ENCODE data around the gene ZNF664. TPM values are rescaled to one million over a fixed set of nuclear protein-coding genes. Genes with fewer than 3 reads are reported as not detected.

ZNF664 gene
- total RNA-seq, 2 donors from 2014 or later = 124 TPM

DNA sequence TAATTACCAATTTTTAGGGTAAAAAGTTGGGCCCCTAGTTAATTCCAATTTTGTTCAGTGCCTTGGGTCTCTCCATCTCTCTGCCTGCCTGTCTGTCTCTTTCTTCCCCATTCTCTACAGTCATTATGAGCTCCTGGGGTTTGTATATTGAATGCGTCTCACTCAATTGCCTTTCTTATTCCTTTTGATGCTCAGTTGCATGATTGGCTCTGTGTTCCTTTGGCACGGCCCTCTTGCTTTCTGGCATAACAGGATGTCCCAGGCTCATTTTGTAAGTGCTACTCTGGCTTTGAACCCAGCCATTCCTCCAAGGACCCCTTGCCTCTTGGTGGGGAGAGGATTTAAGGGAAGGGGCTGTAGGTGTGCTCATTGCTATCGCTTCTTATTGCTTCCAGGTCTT, 35.6 kb downstream of the ZNF664 start:
- Histone ChIP-seq H3K9me3 (no peaks in the 10 kb centered on the region), H3K27ac (no peak overlapping the region)

DNA sequence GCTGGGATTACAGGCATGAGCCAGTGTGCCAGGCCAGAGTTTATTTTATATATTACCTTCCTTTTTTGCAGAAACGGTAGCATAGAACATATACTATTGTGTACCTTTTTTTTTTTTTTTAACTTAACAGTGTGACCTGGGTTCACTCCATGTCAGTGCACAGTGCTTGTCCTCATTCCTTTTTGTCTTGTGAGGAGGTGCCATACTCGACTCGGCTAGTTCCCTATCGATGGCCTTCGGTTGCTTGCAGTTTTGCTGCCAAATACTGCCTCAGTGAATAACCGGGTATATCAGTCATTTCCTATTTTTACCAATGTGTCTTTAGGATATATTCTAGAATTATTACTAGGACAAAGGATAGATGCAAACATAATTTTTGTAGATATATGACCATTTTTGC, 36.8 kb downstream of the ZNF664 start:
- no peaks in the 10 kb centered on the region for H3K36me3 ChIP-seq

More for the DNA sequence above, 35.6 kb downstream of the ZNF664 start:
- TF ChIP-seq, protein P1, sequence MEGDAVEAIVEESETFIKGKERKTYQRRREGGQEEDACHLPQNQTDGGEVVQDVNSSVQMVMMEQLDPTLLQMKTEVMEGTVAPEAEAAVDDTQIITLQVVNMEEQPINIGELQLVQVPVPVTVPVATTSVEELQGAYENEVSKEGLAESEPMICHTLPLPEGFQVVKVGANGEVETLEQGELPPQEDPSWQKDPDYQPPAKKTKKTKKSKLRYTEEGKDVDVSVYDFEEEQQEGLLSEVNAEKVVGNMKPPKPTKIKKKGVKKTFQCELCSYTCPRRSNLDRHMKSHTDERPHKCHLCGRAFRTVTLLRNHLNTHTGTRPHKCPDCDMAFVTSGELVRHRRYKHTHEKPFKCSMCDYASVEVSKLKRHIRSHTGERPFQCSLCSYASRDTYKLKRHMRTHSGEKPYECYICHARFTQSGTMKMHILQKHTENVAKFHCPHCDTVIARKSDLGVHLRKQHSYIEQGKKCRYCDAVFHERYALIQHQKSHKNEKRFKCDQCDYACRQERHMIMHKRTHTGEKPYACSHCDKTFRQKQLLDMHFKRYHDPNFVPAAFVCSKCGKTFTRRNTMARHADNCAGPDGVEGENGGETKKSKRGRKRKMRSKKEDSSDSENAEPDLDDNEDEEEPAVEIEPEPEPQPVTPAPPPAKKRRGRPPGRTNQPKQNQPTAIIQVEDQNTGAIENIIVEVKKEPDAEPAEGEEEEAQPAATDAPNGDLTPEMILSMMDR (IDR thresholded peaks at IDR 0.05) = no peak
- H3K4me3 ChIP-seq = no peak overlapping the region
- no peaks in the 10 kb centered on the region for H3K36me3 ChIP-seq
- intact Hi-C loops (cut with DNase I) = no loop called here
- no peak for DNase-seq
- H3K27me3 ChIP-seq = no peaks in the 10 kb centered on the region
- H3K9ac ChIP-seq (ENCODE audit: low read depth in 2 of 2, low read length in 2 of 2) = no peak overlapping the region
- no peaks in the 10 kb centered on the region for H3K4me1 ChIP-seq

DNA sequence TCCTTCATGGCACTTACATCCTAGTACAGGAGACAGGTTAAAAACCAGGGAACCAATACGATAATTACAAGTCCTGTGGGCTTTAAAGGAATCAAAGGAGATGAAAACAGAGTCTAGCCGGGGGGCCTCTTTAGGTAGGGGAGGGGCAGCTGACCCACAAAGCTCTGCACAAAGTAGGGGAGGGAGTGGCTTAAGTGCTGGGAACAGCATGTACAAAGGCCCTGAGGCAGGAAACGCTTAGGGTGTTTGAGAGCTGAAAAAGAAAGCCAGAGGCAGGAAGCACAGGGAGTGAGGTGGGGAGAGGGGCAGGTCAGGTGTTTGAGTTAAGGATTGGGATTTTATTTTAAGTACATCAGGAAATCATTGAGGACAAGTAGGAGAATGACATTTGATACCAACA, 37.7 kb downstream of the ZNF664 start:
- intact Hi-C loops (cut with DNase I) = no loop called here
- TF ChIP-seq, protein P1 (IDR thresholded peaks at IDR 0.05) = no peak
- H3K27ac ChIP-seq = no peak overlapping the region
- H3K4me1 ChIP-seq = no peaks in the 10 kb centered on the region
- no peaks in the 10 kb centered on the region for H3K27me3 ChIP-seq
- no peak overlapping the region for H3K9ac ChIP-seq (ENCODE audit: low read depth in 2 of 2, low read length in 2 of 2)
- H3K9me3 ChIP-seq = no peaks in the 10 kb centered on the region
- no peak overlapping the region for H3K4me3 ChIP-seq
- no peak for DNase-seq
- no peaks in the 10 kb centered on the region for H3K36me3 ChIP-seq

More for the DNA sequence above, 36.8 kb downstream of the ZNF664 start:
- DNase-seq = no peak
- intact Hi-C loops (cut with DNase I) = no loop called here
- Histone ChIP-seq H3K4me1 (no peaks in the 10 kb centered on the region), H3K27me3 (no peaks in the 10 kb centered on the region), H3K9me3 (no peaks in the 10 kb centered on the region), H3K9ac (ENCODE audit: low read depth in 2 of 2, low read length in 2 of 2) (no peak overlapping the region), H3K27ac (no peak overlapping the region), H3K4me3 (no peak overlapping the region)
- TF ChIP-seq, protein P1 (IDR thresholded peaks at IDR 0.05) = no peak

DNA sequence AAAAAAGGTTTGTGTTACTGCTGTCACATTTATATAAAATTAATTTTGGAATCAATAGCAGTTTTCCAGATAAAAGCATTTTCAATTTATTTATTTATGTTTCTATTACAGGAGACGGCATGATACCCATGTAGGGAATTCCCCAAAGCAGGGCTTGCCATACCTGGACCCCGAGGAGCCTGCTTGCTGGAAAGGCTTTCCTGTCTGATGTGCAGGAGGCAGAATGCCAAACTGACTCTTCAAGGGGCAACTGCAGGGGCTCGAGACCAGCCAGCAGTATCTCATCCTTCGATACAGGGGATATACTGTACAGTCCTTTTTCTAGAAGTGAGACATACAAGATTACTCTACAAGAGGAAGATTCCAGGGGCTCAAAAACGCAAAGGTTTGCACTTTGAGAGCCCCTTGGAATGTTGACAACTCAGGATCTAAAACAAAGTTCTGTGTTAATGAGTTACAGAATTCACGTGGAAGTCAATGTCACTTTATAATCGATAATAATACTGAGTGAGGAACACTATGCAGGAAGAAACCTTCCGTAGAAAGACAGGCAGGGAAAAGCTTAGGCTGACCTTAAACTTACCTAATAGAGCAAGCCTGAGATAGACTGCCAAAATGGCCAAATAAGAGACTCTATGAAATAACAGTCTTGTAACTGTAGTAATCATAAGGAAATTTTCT, 38.6 kb downstream of the ZNF664 start:
- no peak for DNase-seq
- Histone ChIP-seq H3K27me3 (no peaks in the 10 kb centered on the region), H3K4me3 (no peak overlapping the region), H3K36me3 (no peaks in the 10 kb centered on the region), H3K4me1 (no peaks in the 10 kb centered on the region), H3K9me3 (no peaks in the 10 kb centered on the region), H3K27ac (no peak overlapping the region), H3K9ac (ENCODE audit: low read depth in 2 of 2, low read length in 2 of 2) (no peak overlapping the region)
- intact Hi-C loops (cut with DNase I) = no loop called here
- TF ChIP-seq, protein P1 (IDR thresholded peaks at IDR 0.05) = no peak

DNA sequence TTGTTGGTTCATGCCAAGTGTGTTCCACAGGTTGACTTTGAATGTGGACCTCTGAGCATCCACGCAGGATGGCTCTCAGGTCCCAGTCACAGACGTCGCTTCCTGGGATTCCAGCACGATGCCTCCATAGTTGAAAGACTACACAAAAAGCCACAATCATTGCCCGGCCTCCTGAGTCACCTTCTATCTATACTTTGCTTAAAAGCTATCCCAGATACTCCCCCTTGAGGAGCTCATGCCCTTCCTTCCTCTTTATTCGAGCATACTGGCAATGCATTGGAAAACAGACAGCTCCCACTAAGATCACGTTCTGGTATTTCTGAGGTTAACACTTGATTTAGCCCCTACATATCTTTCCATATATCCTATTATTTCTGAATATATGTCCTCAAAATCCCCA, 40.1 kb downstream of the ZNF664 start:
- DNase-seq = no peak
- no peaks in the 10 kb centered on the region for H3K36me3 ChIP-seq
- no peaks in the 10 kb centered on the region for H3K4me1 ChIP-seq
- no peaks in the 10 kb centered on the region for H3K27me3 ChIP-seq
- H3K27ac ChIP-seq = no peak overlapping the region
- no peak overlapping the region for H3K4me3 ChIP-seq
- no peak overlapping the region for H3K9ac ChIP-seq (ENCODE audit: low read depth in 2 of 2, low read length in 2 of 2)
- intact Hi-C loops (cut with DNase I) = no loop called here
- TF ChIP-seq, protein P1 (IDR thresholded peaks at IDR 0.05) = no peak
- H3K9me3 ChIP-seq = no peaks in the 10 kb centered on the region
